Sigmoid colon (tissue), 4 donors: ENCODE results near the gene GABBR2.

Source experiments
- CTCF ChIP-seq, 4 experiments: fragments of 450-650 bp in 3 of 4; fragments of 200-600 bp in 1 of 4; IDR thresholded peaks; one replicate each; pipeline ENCODE4 v1.5.1; 2016 to 2019; ENCODE audit warnings: antibody characterized with exemption in 4 of 4, mild to moderate bottlenecking in 3 of 4, moderate library complexity in 2 of 4
- POLR2A ChIP-seq, 2 donors: fragments of 450-650 bp; IDR thresholded peaks; one replicate each; pipeline ENCODE4 v1.6.1; 2016; ENCODE audit warnings: antibody characterized with exemption in 2 of 2, mild to moderate bottlenecking in 2 of 2, moderate library complexity in 2 of 2
- POLR2AphosphoS5 ChIP-seq, 4 donors: sonication (generic); formaldehyde crosslinking; IDR thresholded peaks; one replicate each; pipeline ENCODE4 v1.6.1; 2017; ENCODE audit warnings: antibody characterized with exemption in 4 of 4

- TF ChIP-seq CTCF (IDR thresholded peaks at IDR 0.05) (no peak), POLR2A (IDR thresholded peaks at IDR 0.05) (no peak), POLR2AphosphoS5 (IDR thresholded peaks at IDR 0.05) (no peak)
Measured at GRCh38 chr9:98410185-98410697, 298.5 kb downstream of the GABBR2 start.
